ENCODE measurements around the gene GSDME. TPM values are rescaled to one million over a fixed set of nuclear protein-coding genes. Genes with fewer than 3 reads are reported as not detected.
"Not testable (repeated sequence)": the region's sequence is repeated elsewhere in the genome, so short reads cannot be mapped to it uniquely, and the experiment has no call there.

GSDME gene
- total and polyA plus RNA-seq, 4 donors, result 12.0 to 53.6 (median 34.2) TPM

DNA sequence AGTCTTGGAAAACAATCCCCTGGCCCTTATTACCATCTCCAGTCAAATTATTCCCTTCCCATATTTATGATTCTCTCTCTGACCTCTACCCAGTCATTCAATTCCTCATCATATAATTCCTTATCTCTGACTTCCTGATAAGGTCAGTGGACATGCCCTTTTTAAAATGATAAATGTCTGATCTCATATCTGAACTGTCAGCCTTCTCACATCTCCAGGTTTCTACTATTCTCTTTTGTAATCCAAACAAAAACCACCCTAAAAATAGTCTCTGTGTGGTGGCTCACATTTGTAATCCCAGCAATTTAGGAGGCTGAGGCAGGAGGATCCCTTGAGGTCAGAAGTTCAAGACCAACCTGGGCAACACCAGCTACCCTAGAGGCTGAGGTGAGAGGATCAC lies 11.9 kb downstream of the GSDME start:
- no peaks in the 10 kb centered on the region for H3K9me3 ChIP-seq (ENCODE audit: control insufficient read depth, insufficient read depth, low read length)
- H3K4me1 ChIP-seq (ENCODE audit: control insufficient read depth, insufficient read depth, low read length), result no peaks in the 10 kb centered on the region
- no peaks in the 10 kb centered on the region for H3K27me3 ChIP-seq (ENCODE audit: control insufficient read depth, insufficient read depth, low read length)
- no peak overlapping the region for H3K4me3 ChIP-seq (ENCODE audit: low read depth, low read length)
- H3K27ac ChIP-seq (ENCODE audit: low read depth, low read length), result no peak overlapping the region
- no peak for DNase-seq (ENCODE audit: low read depth in 4 of 6, low spot score in 6 of 6)
- peaks cover 3% of the 10 kb centered on the region for H3K36me3 ChIP-seq (ENCODE audit: control insufficient read depth, insufficient read depth, low read length)

DNA sequence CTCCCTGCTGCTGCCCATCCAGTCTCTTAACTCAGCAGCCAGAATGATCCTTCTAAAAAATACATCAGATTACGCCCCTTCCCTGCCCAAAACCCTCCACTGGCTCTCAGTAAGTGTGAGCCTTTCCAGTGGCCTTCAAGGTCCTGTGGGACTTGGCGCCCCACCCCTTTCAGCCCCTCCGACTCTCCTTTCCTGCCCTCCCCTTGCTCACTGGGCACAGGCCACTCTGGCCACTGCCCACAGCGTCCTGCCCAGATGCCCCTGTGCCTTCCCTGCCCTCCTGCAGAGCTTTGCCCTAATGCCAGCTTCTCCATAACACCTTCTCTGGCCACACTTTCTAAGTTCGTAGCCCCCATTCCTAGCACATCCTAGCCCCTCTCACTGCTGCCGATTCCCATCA lies 13.8 kb downstream of the GSDME start:
- WGBS (ENCODE audit: insufficient coverage), result 93% methylated on average over 6 of the region's 6 CpGs
- H3K9me3 ChIP-seq (ENCODE audit: control insufficient read depth, insufficient read depth, low read length), result peaks cover 5% of the 10 kb centered on the region
- no peak overlapping the region for H3K27ac ChIP-seq (ENCODE audit: low read depth, low read length)
- no peak for DNase-seq (ENCODE audit: low read depth in 4 of 6, low spot score in 6 of 6)
- peaks cover 3% of the 10 kb centered on the region for H3K36me3 ChIP-seq (ENCODE audit: control insufficient read depth, insufficient read depth, low read length)
- H3K27me3 ChIP-seq (ENCODE audit: control insufficient read depth, insufficient read depth, low read length), result no peaks in the 10 kb centered on the region
- no peak overlapping the region for H3K4me3 ChIP-seq (ENCODE audit: low read depth, low read length)
- no peaks in the 10 kb centered on the region for H3K4me1 ChIP-seq (ENCODE audit: control insufficient read depth, insufficient read depth, low read length)

GRCh38 chr7:24742506-24743162 lies 14.6 kb downstream of the GSDME start:
- no peak overlapping the region for H3K4me3 ChIP-seq (ENCODE audit: low read depth, low read length)
- no peaks in the 10 kb centered on the region for H3K4me1 ChIP-seq (ENCODE audit: control insufficient read depth, insufficient read depth, low read length)
- 100% methylated on average over 2 of the region's 9 CpGs for WGBS (ENCODE audit: insufficient coverage)
- H3K9me3 ChIP-seq (ENCODE audit: control insufficient read depth, insufficient read depth, low read length), result peaks cover 9% of the 10 kb centered on the region
- DNase-seq (ENCODE audit: low read depth in 4 of 6, low spot score in 6 of 6), result no peak
- peaks cover 3% of the 10 kb centered on the region for H3K36me3 ChIP-seq (ENCODE audit: control insufficient read depth, insufficient read depth, low read length)
- no peak overlapping the region for H3K27ac ChIP-seq (ENCODE audit: low read depth, low read length)
- H3K27me3 ChIP-seq (ENCODE audit: control insufficient read depth, insufficient read depth, low read length), result no peaks in the 10 kb centered on the region

DNA sequence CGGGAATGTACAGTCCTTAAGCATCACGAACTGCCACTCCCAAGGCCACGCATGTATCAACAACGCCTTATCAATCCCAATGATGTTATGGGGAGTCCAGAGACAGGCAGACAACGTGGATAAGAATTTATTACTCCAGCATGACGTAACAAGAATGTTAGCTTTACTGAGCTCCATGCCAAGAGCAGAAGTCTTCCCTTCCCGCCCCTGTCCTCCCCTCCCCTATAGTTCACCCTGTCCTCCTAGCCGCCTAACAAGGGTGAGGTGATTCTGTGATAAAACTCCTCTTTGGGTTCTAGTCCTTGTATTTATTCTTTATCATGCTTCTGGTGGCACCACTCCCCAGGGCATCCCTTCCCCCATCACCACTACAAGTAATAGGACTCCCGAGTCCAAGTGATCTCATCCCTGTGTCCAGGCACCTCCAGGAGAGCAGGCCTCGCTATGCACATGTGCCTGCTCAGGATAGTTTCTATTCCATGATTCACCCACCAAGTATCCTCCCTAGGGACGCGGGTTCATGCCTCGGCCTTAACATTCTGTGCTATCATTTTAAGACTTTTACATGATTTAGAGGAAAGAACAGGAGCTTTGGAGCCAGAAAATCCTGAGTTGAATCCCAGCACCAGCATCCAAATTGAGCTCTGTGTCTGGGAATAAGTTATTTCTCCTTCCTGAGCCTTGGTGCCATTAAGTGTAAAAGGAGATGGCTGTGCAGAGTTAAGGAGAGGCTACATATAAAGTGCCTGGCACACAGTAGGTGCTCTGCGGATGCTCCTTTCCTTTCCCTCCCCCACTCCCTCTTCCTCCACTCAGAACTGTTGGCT lies 15.4 kb downstream of the GSDME start:
- no peak overlapping the region for H3K4me3 ChIP-seq (ENCODE audit: low read depth, low read length)
- no peak for DNase-seq (ENCODE audit: low read depth in 4 of 6, low spot score in 6 of 6)
- H3K36me3 ChIP-seq (ENCODE audit: control insufficient read depth, insufficient read depth, low read length), result peaks cover 3% of the 10 kb centered on the region
- H3K4me1 ChIP-seq (ENCODE audit: control insufficient read depth, insufficient read depth, low read length), result no peaks in the 10 kb centered on the region
- H3K27ac ChIP-seq (ENCODE audit: low read depth, low read length), result no peak overlapping the region
- H3K9me3 ChIP-seq (ENCODE audit: control insufficient read depth, insufficient read depth, low read length), result peaks cover 9% of the 10 kb centered on the region
- 84% methylated on average over 4 of the region's 14 CpGs for WGBS (ENCODE audit: insufficient coverage)
- H3K27me3 ChIP-seq (ENCODE audit: control insufficient read depth, insufficient read depth, low read length), result no peaks in the 10 kb centered on the region

DNA sequence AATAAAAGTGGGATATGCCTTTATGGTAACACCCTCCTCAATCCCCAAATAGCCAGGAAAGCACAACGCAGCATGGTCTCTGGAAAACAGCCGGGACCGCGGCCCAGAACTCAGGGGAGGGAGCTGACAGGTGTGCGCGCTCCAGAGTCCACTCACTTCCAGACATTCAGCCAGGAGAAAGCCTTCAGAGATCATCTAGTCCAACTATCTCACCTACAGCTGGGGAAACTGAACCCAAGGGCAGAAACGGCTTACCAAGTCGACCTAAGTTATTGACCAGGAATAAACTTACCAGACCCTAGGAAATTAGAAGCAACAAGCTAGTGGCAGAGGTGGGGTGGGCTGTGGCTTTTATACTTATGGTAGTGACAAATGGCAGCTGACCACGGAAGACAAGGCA lies 16.4 kb downstream of the GSDME start:
- Histone ChIP-seq H3K27me3 (ENCODE audit: control insufficient read depth, insufficient read depth, low read length) (no peaks in the 10 kb centered on the region), H3K4me3 (ENCODE audit: low read depth, low read length) (no peak overlapping the region), H3K36me3 (ENCODE audit: control insufficient read depth, insufficient read depth, low read length) (peaks cover 3% of the 10 kb centered on the region), H3K9me3 (ENCODE audit: control insufficient read depth, insufficient read depth, low read length) (peaks cover 9% of the 10 kb centered on the region), H3K4me1 (ENCODE audit: control insufficient read depth, insufficient read depth, low read length) (no peaks in the 10 kb centered on the region), H3K27ac (ENCODE audit: low read depth, low read length) (no peak overlapping the region)
- DNase-seq (ENCODE audit: low read depth in 4 of 6, low spot score in 6 of 6), result no peak
- 98% methylated on average over 6 of the region's 9 CpGs for WGBS (ENCODE audit: insufficient coverage)

- peaks cover 9% of the 10 kb centered on the region for H3K9me3 ChIP-seq (ENCODE audit: control insufficient read depth, insufficient read depth, low read length)
- DNase-seq (ENCODE audit: low read depth in 4 of 6, low spot score in 6 of 6), result no peak
- H3K36me3 ChIP-seq (ENCODE audit: control insufficient read depth, insufficient read depth, low read length), result peaks cover 3% of the 10 kb centered on the region
These were observed 18.0 kb downstream of the GSDME start for GRCh38 chr7:24739306-24739705.

GRCh38 chr7:24738577-24738976 lies 18.7 kb downstream of the GSDME start:
- Histone ChIP-seq H3K9me3 (ENCODE audit: control insufficient read depth, insufficient read depth, low read length) (peaks cover 9% of the 10 kb centered on the region), H3K4me3 (ENCODE audit: low read depth, low read length) (no peak overlapping the region), H3K27ac (ENCODE audit: low read depth, low read length) (no peak overlapping the region), H3K36me3 (ENCODE audit: control insufficient read depth, insufficient read depth, low read length) (peaks cover 3% of the 10 kb centered on the region), H3K27me3 (ENCODE audit: control insufficient read depth, insufficient read depth, low read length) (no peaks in the 10 kb centered on the region), H3K4me1 (ENCODE audit: control insufficient read depth, insufficient read depth, low read length) (no peaks in the 10 kb centered on the region)
- DNase-seq (ENCODE audit: low read depth in 4 of 6, low spot score in 6 of 6), result no peak
- no CpG with 5 or more reads among the region's 1 CpG for WGBS (ENCODE audit: insufficient coverage)

More at GRCh38 chr7:24739306-24739705, 18.0 kb downstream of the GSDME start:
- Histone ChIP-seq H3K27me3 (ENCODE audit: control insufficient read depth, insufficient read depth, low read length) (no peaks in the 10 kb centered on the region), H3K4me1 (ENCODE audit: control insufficient read depth, insufficient read depth, low read length) (no peaks in the 10 kb centered on the region), H3K27ac (ENCODE audit: low read depth, low read length) (no peak overlapping the region), H3K4me3 (ENCODE audit: low read depth, low read length) (no peak overlapping the region)
- WGBS (ENCODE audit: insufficient coverage), result no CpG with 5 or more reads among the region's 1 CpG

GRCh38 chr7:24737281-24737680 lies 20.0 kb downstream of the GSDME start:
- no peaks in the 10 kb centered on the region for H3K27me3 ChIP-seq (ENCODE audit: control insufficient read depth, insufficient read depth, low read length)
- no peak overlapping the region for H3K4me3 ChIP-seq (ENCODE audit: low read depth, low read length)
- no peak for DNase-seq (ENCODE audit: low read depth in 4 of 6, low spot score in 6 of 6)
- no peaks in the 10 kb centered on the region for H3K36me3 ChIP-seq (ENCODE audit: control insufficient read depth, insufficient read depth, low read length)
- WGBS (ENCODE audit: insufficient coverage), result no CpG with 5 or more reads among the region's 1 CpG
- H3K27ac ChIP-seq (ENCODE audit: low read depth, low read length), result no peak overlapping the region
- peaks cover 9% of the 10 kb centered on the region for H3K9me3 ChIP-seq (ENCODE audit: control insufficient read depth, insufficient read depth, low read length)
- H3K4me1 ChIP-seq (ENCODE audit: control insufficient read depth, insufficient read depth, low read length), result no peaks in the 10 kb centered on the region

- not testable (repeated sequence) for H3K9me3 ChIP-seq (ENCODE audit: control insufficient read depth, insufficient read depth, low read length); H3K4me3 ChIP-seq (ENCODE audit: low read depth, low read length); H3K36me3 ChIP-seq (ENCODE audit: control insufficient read depth, insufficient read depth, low read length); H3K27ac ChIP-seq (ENCODE audit: low read depth, low read length); H3K4me1 ChIP-seq (ENCODE audit: control insufficient read depth, insufficient read depth, low read length); H3K27me3 ChIP-seq (ENCODE audit: control insufficient read depth, insufficient read depth, low read length); DNase-seq (ENCODE audit: low read depth in 4 of 6, low spot score in 6 of 6)
- WGBS (ENCODE audit: insufficient coverage), result no CpG with 5 or more reads among the region's 7 CpGs
These were observed 21.7 kb downstream of the GSDME start for GRCh38 chr7:24735594-24735993.

GRCh38 chr7:24734306-24734705 lies 23.0 kb downstream of the GSDME start:
- Histone ChIP-seq H3K4me3 (ENCODE audit: low read depth, low read length) (no peak overlapping the region), H3K4me1 (ENCODE audit: control insufficient read depth, insufficient read depth, low read length) (peaks cover 1% of the 10 kb centered on the region), H3K27ac (ENCODE audit: low read depth, low read length) (no peak overlapping the region), H3K27me3 (ENCODE audit: control insufficient read depth, insufficient read depth, low read length) (no peaks in the 10 kb centered on the region), H3K9me3 (ENCODE audit: control insufficient read depth, insufficient read depth, low read length) (peaks cover 9% of the 10 kb centered on the region), H3K36me3 (ENCODE audit: control insufficient read depth, insufficient read depth, low read length) (no peaks in the 10 kb centered on the region)
- no peak for DNase-seq (ENCODE audit: low read depth in 4 of 6, low spot score in 6 of 6)

Measured in spinal cord (tissue), 10 donors.